ENCODE results near the gene HIVEP3. TPM values are rescaled to one million over a fixed set of nuclear protein-coding genes. Genes with fewer than 3 reads are reported as not detected.

HIVEP3 gene
- total RNA-seq, 1 experiment from 2014 or later: 1.4 TPM

- Histone ChIP-seq H3K4ac (ENCODE audit: low read depth, low read length) (no peak overlapping the region), H3K9me3 (ENCODE audit: control insufficient read depth, low read depth, low read length) (no peaks in the 10 kb centered on the region), H4K91ac (ENCODE audit: insufficient read length, low read depth, low read length) (no peak overlapping the region), H3K4me2 (ENCODE audit: insufficient read depth, insufficient read length, low read length) (no peak overlapping the region), H3K23ac (ENCODE audit: insufficient read length, low read depth, low read length) (no peak overlapping the region), H2AK5ac (ENCODE audit: insufficient read length, low read length) (no peak overlapping the region), H3K14ac (ENCODE audit: insufficient read depth, low read length) (no peak overlapping the region), H3K27ac (ENCODE audit: insufficient read length, low read depth, low read length) (no peak overlapping the region), H3K79me1 (ENCODE audit: insufficient read depth, low read depth, low read length, poor library complexity, severe bottlenecking) (no peaks in the 10 kb centered on the region), H2BK20ac (ENCODE audit: low read depth, low read length, poor library complexity, severe bottlenecking) (no peak overlapping the region), H2BK15ac (ENCODE audit: low read depth, low read length) (no peak overlapping the region), H3T11ph (ENCODE audit: low read length) (no peak overlapping the region), H2AFZ (ENCODE audit: low read length) (no peak overlapping the region), H4K20me1 (ENCODE audit: control insufficient read depth, insufficient read depth, insufficient read length) (no peaks in the 10 kb centered on the region), H4K5ac (ENCODE audit: insufficient read length, low read depth, low read length) (no peak overlapping the region), H3K79me2 (ENCODE audit: insufficient read depth, low read length) (no peaks in the 10 kb centered on the region), H3K18ac (ENCODE audit: insufficient read length, low read depth, low read length) (no peak overlapping the region), H2BK5ac (ENCODE audit: insufficient read length, low read length) (no peak overlapping the region), H3K56ac (ENCODE audit: insufficient read length, low read depth, low read length) (no peak overlapping the region), H3K23me2 (ENCODE audit: insufficient read length, low read depth, low read length, poor library complexity, severe bottlenecking) (no peaks in the 10 kb centered on the region), H3K9ac (ENCODE audit: extremely low read depth, insufficient read length, low read length) (no peak overlapping the region), H2BK120ac (ENCODE audit: low read depth, low read length, poor library complexity, severe bottlenecking) (no peak overlapping the region), H3K4me1 (ENCODE audit: insufficient read depth, low read length) (peaks cover 4% of the 10 kb centered on the region; the same call in 1 of the 2 replicates), H2BK12ac (ENCODE audit: insufficient read length, low read depth, low read length) (no peak overlapping the region), H3K27me3 (ENCODE audit: insufficient read depth, low read length) (no peaks in the 10 kb centered on the region), H4K8ac (replicated peaks; ENCODE audit: insufficient read length, low read depth, low read length) (no peak overlapping the region)
- WGBS (ENCODE audit: extremely low coverage, insufficient read length, low lambda C conversion rate): no CpG with 5 or more reads among the region's 4 CpGs
- Mint-ChIP-seq H3K27me3 (ENCODE audit: low read depth) (peaks cover 5% of the 10 kb centered on the region), H3K36me3 (ENCODE audit: insufficient read depth in 1 of 3, low read depth in 3 of 3) (no peaks in the 10 kb centered on the region), H3K4me3 (no peak overlapping the region), H3K9me3 (no peaks in the 10 kb centered on the region), H3K27ac (no peak overlapping the region), H3K4me1 (peaks cover 8 to 9% of the 10 kb centered on the region in 2 experiments)
- DNase-seq: no peak
- TF ChIP-seq, protein P1, sequence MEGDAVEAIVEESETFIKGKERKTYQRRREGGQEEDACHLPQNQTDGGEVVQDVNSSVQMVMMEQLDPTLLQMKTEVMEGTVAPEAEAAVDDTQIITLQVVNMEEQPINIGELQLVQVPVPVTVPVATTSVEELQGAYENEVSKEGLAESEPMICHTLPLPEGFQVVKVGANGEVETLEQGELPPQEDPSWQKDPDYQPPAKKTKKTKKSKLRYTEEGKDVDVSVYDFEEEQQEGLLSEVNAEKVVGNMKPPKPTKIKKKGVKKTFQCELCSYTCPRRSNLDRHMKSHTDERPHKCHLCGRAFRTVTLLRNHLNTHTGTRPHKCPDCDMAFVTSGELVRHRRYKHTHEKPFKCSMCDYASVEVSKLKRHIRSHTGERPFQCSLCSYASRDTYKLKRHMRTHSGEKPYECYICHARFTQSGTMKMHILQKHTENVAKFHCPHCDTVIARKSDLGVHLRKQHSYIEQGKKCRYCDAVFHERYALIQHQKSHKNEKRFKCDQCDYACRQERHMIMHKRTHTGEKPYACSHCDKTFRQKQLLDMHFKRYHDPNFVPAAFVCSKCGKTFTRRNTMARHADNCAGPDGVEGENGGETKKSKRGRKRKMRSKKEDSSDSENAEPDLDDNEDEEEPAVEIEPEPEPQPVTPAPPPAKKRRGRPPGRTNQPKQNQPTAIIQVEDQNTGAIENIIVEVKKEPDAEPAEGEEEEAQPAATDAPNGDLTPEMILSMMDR (conservative IDR thresholded peaks at IDR 0.05): no peak
Observed at GRCh38 chr1:41849211-41849759, 69.4 kb downstream of the HIVEP3 start.

Measured in H9 (cell line).